Activated B cell treated with CpG ODN at 0.5 μM for 24 hours (primary cell): ENCODE measurements around the gene TRABD2B. TPM values are rescaled to one million over a fixed set of nuclear protein-coding genes. Genes with fewer than 3 reads are reported as not detected.

Experiments
- ATAC-seq: fragments of 200-7000 bp; cut with Tn5 transposase; one replicate; pipeline ENCODE4 v1.10.0; 2021; ENCODE audit warnings: low read depth, mild to moderate bottlenecking, moderate library complexity
- CTCF ChIA-PET: fragments of 350-600 bp; sonication (Branson Sonifier 250); formaldehyde crosslinking; loops from one replicate; lab custom pipeline; 2021; ENCODE audit warnings: antibody characterized with exemption; lab: Charles Lee
- POLR2A ChIA-PET: fragments of 350-600 bp; sonication (Branson Sonifier 250); formaldehyde crosslinking; loops from one replicate; lab custom pipeline; 2021; ENCODE audit warnings: antibody characterized with exemption; lab: Charles Lee
- DNase-seq: peaks from one replicate; pipeline ENCODE4 v3.0.0; 2022
- H3K27ac Mint-ChIP-seq: one replicate; pipeline ENCODE4 v1.8.0; 2020; ENCODE audit warnings: mixed read lengths
- H3K27me3 Mint-ChIP-seq: one replicate; pipeline ENCODE4 v1.8.0; 2021; ENCODE audit warnings: mixed read lengths
- H3K36me3 Mint-ChIP-seq: one replicate; pipeline ENCODE4 v1.8.0; 2021; ENCODE audit warnings: low read depth, mixed read lengths
- H3K4me1 Mint-ChIP-seq: one replicate; pipeline ENCODE4 v1.8.0; 2021; ENCODE audit warnings: mixed read lengths
- H3K4me3 Mint-ChIP-seq: one replicate; pipeline ENCODE4 v1.8.0; 2020; ENCODE audit warnings: mild to moderate bottlenecking, mixed read lengths
- H3K9me3 Mint-ChIP-seq: one replicate; pipeline ENCODE4 v1.8.0; 2020; ENCODE audit warnings: mixed read lengths
- CTCF ChIP-seq: fragments of 200-600 bp; IDR thresholded peaks from one replicate; pipeline ENCODE4 v1.8.0; 2022; ENCODE audit warnings: antibody characterized with exemption, mild to moderate bottlenecking
- intact Hi-C: fragments of 100-400 bp; cut with micrococcal nuclease; formaldehyde crosslinking; loops from one replicate; pipeline ENCODE4 v1.15.1; 2024
- total RNA-seq: library from RNA; stranded (reverse); gene quantifications from 2 replicates; pipeline ENCODE4 v1.2.3, GENCODE V29; 2022

The TRABD2B gene
- total RNA-seq, 1 donor from 2014 or later, result not detected

- no peaks in the 10 kb centered on the region for H3K9me3 Mint-ChIP-seq
These were observed 6.8 kb upstream of the TRABD2B start for GRCh38 chr1:48003741-48004531.

GRCh38 chr1:48002142-48002541 lies 5.0 kb upstream of the TRABD2B start:
- ATAC-seq (no peak), DNase-seq (no peak)
- Mint-ChIP-seq H3K27me3 (peaks cover 26% of the 10 kb centered on the region), H3K4me1 (peaks cover 4% of the 10 kb centered on the region), H3K9me3 (no peaks in the 10 kb centered on the region), H3K27ac (no peak overlapping the region), H3K4me3 (no peak overlapping the region), H3K36me3 (no peaks in the 10 kb centered on the region)
- CTCF ChIA-PET, result no interaction called here
- POLR2A ChIA-PET, result no interaction called here
- TF ChIP-seq CTCF, result no peak
- intact Hi-C loops, result no loop called here

More at GRCh38 chr1:48003741-48004531, 6.8 kb upstream of the TRABD2B start:
- H3K36me3 Mint-ChIP-seq, result no peaks in the 10 kb centered on the region
- H3K27me3 Mint-ChIP-seq, result peaks cover 12% of the 10 kb centered on the region
- no peak for TF ChIP-seq CTCF
- H3K4me1 Mint-ChIP-seq, result no peaks in the 10 kb centered on the region
- ATAC-seq (no peak), DNase-seq (no peak)
- CTCF ChIA-PET, result no interaction called here
- POLR2A ChIA-PET, result no interaction called here
- intact Hi-C loops, result no loop called here
- H3K27ac Mint-ChIP-seq, result no peak overlapping the region
- H3K4me3 Mint-ChIP-seq, result no peak overlapping the region

GRCh38 chr1:48001696-48002095 lies 4.5 kb upstream of the TRABD2B start:
- Mint-ChIP-seq H3K4me3 (no peak overlapping the region), H3K27me3 (peaks cover 26% of the 10 kb centered on the region), H3K36me3 (no peaks in the 10 kb centered on the region), H3K9me3 (no peaks in the 10 kb centered on the region), H3K4me1 (peaks cover 4% of the 10 kb centered on the region), H3K27ac (no peak overlapping the region)
- TF ChIP-seq CTCF, result no peak
- intact Hi-C loops, result no loop called here
- DNase-seq (no peak), ATAC-seq (no peak)
- CTCF ChIA-PET, result no interaction called here
- POLR2A ChIA-PET, result no interaction called here

- Mint-ChIP-seq H3K27me3 (peaks cover 31% of the 10 kb centered on the region), H3K9me3 (no peaks in the 10 kb centered on the region), H3K36me3 (no peaks in the 10 kb centered on the region), H3K4me3 (no peak overlapping the region), H3K27ac (no peak overlapping the region), H3K4me1 (peaks cover 9% of the 10 kb centered on the region)
- intact Hi-C loops, result no loop called here
- DNase-seq (no peak), ATAC-seq (no peak)
- TF ChIP-seq CTCF, result no peak
- ChIA-PET POLR2A (no interaction called here), CTCF (no interaction called here)
These were observed 3.7 kb upstream of the TRABD2B start for GRCh38 chr1:48000883-48001282.

GRCh38 chr1:47999097-47999496 lies 1.9 kb upstream of the TRABD2B start:
- CTCF ChIA-PET, result interaction anchor here (0.8 to 2.9 kb wide), 3 partner anchors 9 to 12 kb away, joined by 3 to 10 read pairs (median 4); no protein-coding TSS in a partner anchor
- Mint-ChIP-seq H3K4me3 (no peak overlapping the region), H3K9me3 (no peaks in the 10 kb centered on the region), H3K27me3 (peaks cover 44% of the 10 kb centered on the region), H3K4me1 (peaks cover 10% of the 10 kb centered on the region), H3K27ac (no peak overlapping the region), H3K36me3 (no peaks in the 10 kb centered on the region)
- DNase-seq, result no peak
- intact Hi-C loops, result no loop called here
- POLR2A ChIA-PET, result no interaction called here
- no peak for TF ChIP-seq CTCF
- ATAC-seq, result no peak
